Muscle of leg (tissue), 11 donors: Measurements from ENCODE around the gene NIPA2. TPM values are rescaled to one million over a fixed set of nuclear protein-coding genes. Genes with fewer than 3 reads are reported as not detected.

Experiments used
- DNase-seq: peaks from one replicate; pipeline ENCODE4 v3.0.0; 2013
- H3K27ac ChIP-seq: one replicate; pipeline ENCODE4 v1.5.1; 2013; ENCODE audit warnings: mild to moderate bottlenecking, low read length, control low read depth
- H3K27me3 ChIP-seq: one replicate; pipeline ENCODE4 v1.6.1; 2013; ENCODE audit warnings: low read length; ENCODE audit not compliant: control insufficient read depth, insufficient read depth
- H3K36me3 ChIP-seq: one replicate; pipeline ENCODE4 v1.6.1; 2013; ENCODE audit warnings: low read length; ENCODE audit not compliant: control insufficient read depth, insufficient read depth
- H3K4me1 ChIP-seq: one replicate; pipeline ENCODE4 v1.6.1; 2013; ENCODE audit warnings: low read length; ENCODE audit not compliant: control insufficient read depth, insufficient read depth
- H3K4me3 ChIP-seq: one replicate; pipeline ENCODE4 v1.5.1; 2013; ENCODE audit warnings: low read length, control low read depth
- H3K9me3 ChIP-seq: replicated peaks from 2 replicates; pipeline ENCODE4 v1.6.1; 2013; ENCODE audit warnings: low read depth, low read length; ENCODE audit not compliant: control insufficient read depth
- WGBS: methylation state at CpG from one replicate; pipeline ENCODE4 v1.1.5; 2013; ENCODE audit warnings: missing lambda C conversion rate; ENCODE audit not compliant: insufficient coverage; 5-methylcytosine and 5-hydroxymethylcytosine counted together
- polyA plus RNA-seq, 8 donors: library from polyadenylated mRNA; unstranded; fragments of 120-200 nt; gene quantifications; one replicate each; pipeline versions ENCODE4 v1.2.1 to v1.2.3, GENCODE V29; 2013; ENCODE audit warnings: inconsistent platforms in 1 of 8, low replicate concordance in 1 of 8; ENCODE audit not compliant: insufficient read length in 8 of 8, insufficient read depth in 1 of 8
- total RNA-seq: library from RNA; stranded (reverse); fragments of 120-200 nt; gene quantifications from one replicate; pipeline ENCODE4 v1.2.4, GENCODE V29; 2013

Gene NIPA2
- total and polyA plus RNA-seq, 9 donors: 37.7 to 46.8 (median 41.0) TPM

GRCh38 chr15:22881739-22882440 lies 43.4 kb downstream of the NIPA2 start:
- no peak for DNase-seq
- WGBS: 97% methylated on average over 23 of the region's 25 CpGs
- Histone ChIP-seq H3K27ac (no peak overlapping the region), H3K27me3 (no peaks in the 10 kb centered on the region), H3K9me3 (no peaks in the 10 kb centered on the region), H3K4me3 (no peak overlapping the region), H3K36me3 (peaks cover 62% of the 10 kb centered on the region), H3K4me1 (no peaks in the 10 kb centered on the region)

GRCh38 chr15:22883196-22883595 lies 44.7 kb downstream of the NIPA2 start:
- H3K27me3 ChIP-seq: no peaks in the 10 kb centered on the region
- H3K9me3 ChIP-seq: no peaks in the 10 kb centered on the region
- peaks cover 4% of the 10 kb centered on the region for H3K4me1 ChIP-seq
- no peak for DNase-seq
- peaks cover 56% of the 10 kb centered on the region for H3K36me3 ChIP-seq
- H3K4me3 ChIP-seq: no peak overlapping the region
- no peak overlapping the region for H3K27ac ChIP-seq
- WGBS: no CpG with 5 or more reads among the region's 13 CpGs

GRCh38 chr15:22884344-22884743 lies 45.9 kb downstream of the NIPA2 start:
- H3K36me3 ChIP-seq: peaks cover 50% of the 10 kb centered on the region
- H3K4me3 ChIP-seq: no peak overlapping the region
- peaks cover 8% of the 10 kb centered on the region for H3K4me1 ChIP-seq
- H3K9me3 ChIP-seq: no peaks in the 10 kb centered on the region
- WGBS: 14% methylated on average over 1 of the region's 1 CpG
- no peak overlapping the region for H3K27ac ChIP-seq
- no peak for DNase-seq
- no peaks in the 10 kb centered on the region for H3K27me3 ChIP-seq

- DNase-seq: no peak
- no peak overlapping the region for H3K4me3 ChIP-seq
- H3K27ac ChIP-seq: no peak overlapping the region
- 88% methylated on average over 4 of the region's 6 CpGs for whole genome bisulfite sequencing
- peaks cover 8% of the 10 kb centered on the region for H3K4me1 ChIP-seq
- peaks cover 46% of the 10 kb centered on the region for H3K36me3 ChIP-seq
- no peaks in the 10 kb centered on the region for H3K9me3 ChIP-seq
- no peaks in the 10 kb centered on the region for H3K27me3 ChIP-seq
Measured at GRCh38 chr15:22885120-22885519, 46.7 kb downstream of the NIPA2 start.

- Histone ChIP-seq H3K27ac (peak overlapping the region; percentile 80), H3K27me3 (no peaks in the 10 kb centered on the region), H3K36me3 (peaks cover 34% of the 10 kb centered on the region), H3K9me3 (no peaks in the 10 kb centered on the region), H3K4me1 (peaks cover 8% of the 10 kb centered on the region), H3K4me3 (no peak overlapping the region)
- peak; percentile 71 for DNase-seq
- 75% methylated on average over 7 of the region's 14 CpGs for WGBS
Measured at GRCh38 chr15:22887157-22887951, 48.9 kb downstream of the NIPA2 start.

- WGBS: 90% methylated on average over 3 of the region's 9 CpGs
- H3K4me3 ChIP-seq: no peak overlapping the region
- H3K36me3 ChIP-seq: peaks cover 30% of the 10 kb centered on the region
- H3K27ac ChIP-seq: peak overlapping the region; percentile 80
- no peak for DNase-seq
- no peaks in the 10 kb centered on the region for H3K9me3 ChIP-seq
- no peaks in the 10 kb centered on the region for H3K27me3 ChIP-seq
- H3K4me1 ChIP-seq: peaks cover 8% of the 10 kb centered on the region
Measured at GRCh38 chr15:22888120-22888859, 49.8 kb downstream of the NIPA2 start.

GRCh38 chr15:22889146-22889818 lies 50.8 kb downstream of the NIPA2 start:
- no peak for DNase-seq
- no peaks in the 10 kb centered on the region for H3K27me3 ChIP-seq
- WGBS: 94% methylated on average over 8 of the region's 14 CpGs
- H3K36me3 ChIP-seq: peaks cover 35% of the 10 kb centered on the region
- H3K4me3 ChIP-seq: no peak overlapping the region
- no peaks in the 10 kb centered on the region for H3K9me3 ChIP-seq
- no peak overlapping the region for H3K27ac ChIP-seq
- peaks cover 8% of the 10 kb centered on the region for H3K4me1 ChIP-seq

- Histone ChIP-seq H3K27ac (no peak overlapping the region), H3K9me3 (no peaks in the 10 kb centered on the region), H3K4me1 (peaks cover 8% of the 10 kb centered on the region), H3K36me3 (peaks cover 31% of the 10 kb centered on the region), H3K4me3 (no peak overlapping the region), H3K27me3 (no peaks in the 10 kb centered on the region)
- no peak for DNase-seq
- 80% methylated on average over 1 of the region's 11 CpGs for WGBS
Measured at GRCh38 chr15:22890296-22890695, 51.8 kb downstream of the NIPA2 start.

GRCh38 chr15:22891426-22892210 lies 53.2 kb downstream of the NIPA2 start:
- 88% methylated on average over 28 of the region's 33 CpGs for WGBS
- Histone ChIP-seq H3K4me1 (peaks cover 8% of the 10 kb centered on the region), H3K27me3 (no peaks in the 10 kb centered on the region)

More at GRCh38 chr15:22891426-22892210, 53.2 kb downstream of the NIPA2 start:
- Histone ChIP-seq H3K36me3 (peaks cover 38% of the 10 kb centered on the region), H3K27ac (no peak overlapping the region), H3K4me3 (no peak overlapping the region), H3K9me3 (no peaks in the 10 kb centered on the region)
- DNase-seq: no peak
